WERI-Rb-1 (cell line): Measurements from ENCODE around the gene AMZ1.

Experiments
- DNase-seq: peaks from one replicate; pipeline ENCODE4 v3.0.0-alpha.2; 2020
- H3K27ac ChIP-seq: fragments of 250-450 bp; sonication (Bioruptor Pico); 2 replicates; pipeline ENCODE4 v1.5.1; 2020; ENCODE audit warnings: mild to moderate bottlenecking, moderate library complexity
- H3K27me3 ChIP-seq: fragments of 250-450 bp; sonication (Bioruptor Pico); 2 replicates; pipeline ENCODE4 v1.5.1; 2021; ENCODE audit warnings: mild to moderate bottlenecking, low read depth, moderate library complexity; ENCODE audit not compliant: insufficient read depth, severe bottlenecking
- H3K36me3 ChIP-seq: fragments of 250-450 bp; sonication (Bioruptor Pico); 2 replicates; pipeline ENCODE4 v1.5.1; 2020; ENCODE audit warnings: mild to moderate bottlenecking, moderate library complexity
- H3K4me3 ChIP-seq: 2 replicates; pipeline ENCODE4 v1.5.1; 2011; ENCODE audit warnings: low read depth, mild to moderate bottlenecking, control low read depth, low read length
- H3K9me3 ChIP-seq: fragments of 250-450 bp; sonication (Bioruptor Pico); 2 replicates; pipeline ENCODE4 v1.5.1; 2021; ENCODE audit warnings: mild to moderate bottlenecking, moderate library complexity; ENCODE audit not compliant: severe bottlenecking
- CTCF ChIP-seq: IDR thresholded peaks from 2 replicates; pipeline ENCODE4 v1.5.1; 2011; ENCODE audit warnings: low read depth, mild to moderate bottlenecking, control low read depth, inconsistent platforms, low read length

The AMZ1 gene

GRCh38 chr7:2680256-2680655 lies 7.7 kb upstream of the AMZ1 start:
- Histone ChIP-seq H3K9me3 (no peaks in the 10 kb centered on the region), H3K36me3 (no peaks in the 10 kb centered on the region), H3K27ac (no peak overlapping the region), H3K27me3 (no peaks in the 10 kb centered on the region), H3K4me3 (no peak overlapping the region)
- DNase-seq, result no peak
- no peak for TF ChIP-seq CTCF

GRCh38 chr7:2680792-2681490 lies 7.1 kb upstream of the AMZ1 start:
- Histone ChIP-seq H3K27me3 (no peaks in the 10 kb centered on the region), H3K27ac (no peak overlapping the region), H3K9me3 (no peaks in the 10 kb centered on the region), H3K4me3 (no peak overlapping the region), H3K36me3 (no peaks in the 10 kb centered on the region)
- peak; percentile 76 for DNase-seq
- peak; percentile 80 for TF ChIP-seq CTCF

GRCh38 chr7:2681929-2682799 lies 5.8 kb upstream of the AMZ1 start:
- Histone ChIP-seq H3K27me3 (no peaks in the 10 kb centered on the region), H3K36me3 (no peaks in the 10 kb centered on the region), H3K4me3 (no peak overlapping the region), H3K9me3 (no peaks in the 10 kb centered on the region), H3K27ac (no peak overlapping the region)
- no peak for DNase-seq
- TF ChIP-seq CTCF, result no peak

GRCh38 chr7:2684501-2684900 lies 3.5 kb upstream of the AMZ1 start:
- DNase-seq, result no peak
- peaks cover 16% of the 10 kb centered on the region for H3K27me3 ChIP-seq
- no peak overlapping the region for H3K4me3 ChIP-seq
- no peak overlapping the region for H3K27ac ChIP-seq
- H3K9me3 ChIP-seq, result no peaks in the 10 kb centered on the region
- H3K36me3 ChIP-seq, result no peaks in the 10 kb centered on the region
- no peak for TF ChIP-seq CTCF

- Histone ChIP-seq H3K9me3 (no peaks in the 10 kb centered on the region), H3K4me3 (no peak overlapping the region), H3K27ac (no peak overlapping the region), H3K27me3 (peaks cover 16% of the 10 kb centered on the region), H3K36me3 (no peaks in the 10 kb centered on the region)
- no peak for DNase-seq
- no peak for TF ChIP-seq CTCF
Measured at GRCh38 chr7:2686101-2686500, 1.9 kb upstream of the AMZ1 start.
